IPS-18c (cell line): ENCODE results near the gene ZNF680.
"Not testable (repeated sequence)": the region's sequence is repeated elsewhere in the genome, so short reads cannot be mapped to it uniquely, and the experiment has no call there.

ENCODE experiments used
- H3K4me3 ChIP-seq: 2 replicates; pipeline ENCODE4 v1.7.0; 2013; ENCODE audit warnings: low read depth, mild to moderate bottlenecking, low read length, moderate library complexity; ENCODE audit not compliant: insufficient read depth
- H3K9me3 ChIP-seq: one replicate; pipeline ENCODE4 v1.6.1; 2013; ENCODE audit warnings: mild to moderate bottlenecking, low read length, moderate library complexity; ENCODE audit not compliant: control insufficient read depth, insufficient read depth

ZNF680 gene

DNA sequence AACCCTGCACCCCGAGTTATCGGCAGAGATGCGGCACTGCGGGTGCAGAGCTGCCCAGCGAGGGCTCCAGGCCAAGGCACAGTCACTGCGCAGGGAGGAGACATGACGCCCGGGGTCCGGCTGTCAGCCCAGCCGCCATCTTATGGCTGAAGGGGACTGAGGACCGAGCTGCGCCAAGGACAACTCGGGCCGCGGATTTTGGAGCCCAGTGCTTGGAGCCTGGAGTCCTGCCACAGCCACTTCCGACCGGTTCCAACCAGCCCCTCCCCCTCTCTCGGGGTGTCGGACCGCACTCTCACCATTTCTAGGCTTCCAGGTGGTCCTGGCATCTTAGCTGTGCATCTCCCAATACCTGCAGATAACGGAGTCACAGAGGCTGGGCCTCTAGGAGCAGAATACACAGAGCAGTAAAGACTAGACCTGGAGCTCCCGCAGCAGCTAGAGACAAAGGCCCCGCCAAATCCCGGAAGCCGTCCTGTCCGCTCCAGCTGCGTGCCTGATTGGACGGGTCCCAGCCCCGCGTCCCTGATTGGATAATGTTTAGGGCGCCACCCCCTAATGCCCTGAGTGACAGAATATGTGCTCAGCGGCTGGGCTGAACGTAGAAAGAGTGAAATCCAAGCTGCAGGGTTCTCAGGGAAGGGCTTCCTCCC is at the start of gene ZNF680:
Gene ZNF680 (minus strand): TSS at position 446 of the 653 bp plus-strand sequence. CDS start 117 bp downstream, at position 329.
- H3K9me3 ChIP-seq, result peaks cover 2% of the 10 kb centered on the region
- H3K4me3 ChIP-seq, result peak within 1 kb of the TSS; percentile 87

- peaks cover 38% of the 10 kb centered on the region for H3K9me3 ChIP-seq
- no peak overlapping the region for H3K4me3 ChIP-seq
These were observed 49.6 kb upstream of the ZNF680 start for GRCh38 chr7:64612452-64612851.

- H3K4me3 ChIP-seq, result peak overlapping the region; percentile 6; the same call in 1 of the 2 replicates
- H3K9me3 ChIP-seq, result peaks cover 39% of the 10 kb centered on the region
These were observed 48.8 kb upstream of the ZNF680 start for GRCh38 chr7:64611717-64612116.

DNA sequence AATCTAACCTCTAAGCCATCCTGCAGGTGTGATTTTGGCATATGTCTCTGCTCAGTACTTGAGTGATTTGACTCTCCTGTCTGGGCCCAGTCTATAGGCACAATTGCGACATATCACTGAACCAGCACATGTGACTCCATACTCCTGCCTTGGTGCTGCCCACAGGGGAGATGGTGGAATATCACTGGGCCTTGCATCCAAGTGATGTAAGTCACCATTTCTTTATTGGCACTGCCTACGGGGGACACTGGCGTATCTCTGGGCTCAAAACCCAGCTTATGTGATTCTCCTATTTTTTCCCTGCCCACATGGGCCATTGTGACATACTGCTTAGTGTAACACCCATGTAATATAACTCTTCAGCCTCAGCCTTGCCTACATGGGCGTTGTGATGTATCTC is 48.1 kb upstream of the ZNF680 start:
- Histone ChIP-seq H3K4me3 (0 out of 2 replicates have a peak overlapping the region, but pooled peaks have one; percentile 6), H3K9me3 (peaks cover 39% of the 10 kb centered on the region)

GRCh38 chr7:64608116-64608910 is 45.4 kb upstream of the ZNF680 start:
- Histone ChIP-seq H3K4me3 (no peak overlapping the region), H3K9me3 (peaks cover 34% of the 10 kb centered on the region)

- peaks cover 36% of the 10 kb centered on the region for H3K9me3 ChIP-seq
These were observed 43.5 kb upstream of the ZNF680 start for GRCh38 chr7:64606385-64606784.

GRCh38 chr7:64603271-64603670 is 40.4 kb upstream of the ZNF680 start:
- Histone ChIP-seq H3K9me3 (peaks cover 32% of the 10 kb centered on the region), H3K4me3 (no peak overlapping the region)

More at GRCh38 chr7:64606385-64606784, 43.5 kb upstream of the ZNF680 start:
- H3K4me3 ChIP-seq, result no peak overlapping the region

GRCh38 chr7:64602518-64602917 is 39.6 kb upstream of the ZNF680 start:
- no peak overlapping the region for H3K4me3 ChIP-seq
- H3K9me3 ChIP-seq, result peaks cover 28% of the 10 kb centered on the region

- Histone ChIP-seq H3K9me3 (peaks cover 26% of the 10 kb centered on the region), H3K4me3 (no peak overlapping the region)
These were observed 39.2 kb upstream of the ZNF680 start for GRCh38 chr7:64602086-64602485.

DNA sequence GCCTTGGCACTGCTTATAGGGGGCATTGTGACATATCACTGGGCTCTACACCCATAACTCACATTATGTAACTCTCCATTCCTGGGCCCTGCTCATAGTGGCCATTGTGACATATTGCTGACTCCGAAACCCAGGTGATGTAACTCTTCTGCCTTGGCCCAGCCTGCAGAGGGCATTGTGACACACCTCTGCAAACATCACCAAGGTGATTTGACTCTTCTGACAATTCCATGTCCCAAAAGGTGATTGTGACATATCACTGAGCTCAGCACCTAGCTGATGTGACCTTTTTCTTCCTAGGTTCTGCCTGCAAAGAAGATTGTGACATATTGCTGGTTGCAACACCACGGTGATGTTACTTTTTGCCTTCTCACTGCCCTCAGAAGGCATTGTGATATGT is 36.5 kb upstream of the ZNF680 start:
- H3K4me3 ChIP-seq, result no peak overlapping the region
- peaks cover 28% of the 10 kb centered on the region for H3K9me3 ChIP-seq

- peaks cover 17% of the 10 kb centered on the region for H3K9me3 ChIP-seq
These were observed 28.1 kb upstream of the ZNF680 start for GRCh38 chr7:64590971-64591370.

DNA sequence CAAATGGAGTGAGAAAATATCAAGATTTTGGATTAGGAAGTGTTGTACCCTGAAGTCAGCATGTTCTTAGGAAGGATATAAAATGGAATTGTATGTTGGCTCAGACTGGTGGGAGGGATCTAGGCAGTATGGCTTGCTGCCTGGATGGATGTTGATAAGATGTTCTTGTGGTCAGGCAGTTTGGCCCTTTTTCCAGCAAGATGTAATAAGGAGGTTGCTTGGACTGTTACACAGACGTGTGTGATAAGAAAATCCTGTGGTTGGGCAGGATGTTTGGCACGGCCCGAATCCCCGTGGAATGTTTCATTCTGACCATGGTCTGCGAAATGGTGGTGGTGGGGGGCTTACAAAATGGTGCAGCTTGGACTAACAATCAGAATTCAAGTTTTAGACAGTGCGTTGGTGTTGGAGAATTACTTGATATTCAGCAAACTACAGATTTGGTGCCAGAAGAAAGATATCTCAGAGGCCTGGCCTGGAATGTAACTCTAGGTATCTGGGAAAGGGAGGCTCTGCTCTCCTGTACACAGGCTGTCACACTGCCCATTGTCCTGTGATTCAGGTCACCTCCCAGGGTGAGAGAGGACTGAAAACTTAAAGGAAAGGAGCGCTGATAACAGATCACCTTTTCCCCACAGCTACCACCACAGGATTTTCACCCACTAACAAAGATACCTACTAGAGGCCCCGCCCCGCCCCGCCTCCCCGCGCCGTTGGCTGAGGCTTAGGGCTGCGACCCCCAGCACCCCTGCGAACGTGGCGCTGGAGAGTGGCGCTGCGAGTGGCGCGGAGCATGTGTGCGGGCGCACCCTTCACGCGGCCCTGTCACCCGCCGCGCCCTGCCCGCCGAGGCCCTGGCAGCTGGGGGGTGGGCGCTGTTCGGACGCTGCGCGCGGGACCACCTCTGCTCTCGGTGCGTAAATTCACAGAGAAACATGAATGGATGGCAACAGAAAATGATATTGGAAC is 19.3 kb upstream of the ZNF680 start:
- no peak overlapping the region; the same call in 1 of the 2 replicates for H3K4me3 ChIP-seq
- peaks cover 11% of the 10 kb centered on the region for H3K9me3 ChIP-seq

More at GRCh38 chr7:64590971-64591370, 28.1 kb upstream of the ZNF680 start:
- no peak overlapping the region for H3K4me3 ChIP-seq

- peaks cover 9% of the 10 kb centered on the region for H3K9me3 ChIP-seq
- H3K4me3 ChIP-seq, result no peak overlapping the region
These were observed 18.5 kb upstream of the ZNF680 start for GRCh38 chr7:64581391-64581790.

DNA sequence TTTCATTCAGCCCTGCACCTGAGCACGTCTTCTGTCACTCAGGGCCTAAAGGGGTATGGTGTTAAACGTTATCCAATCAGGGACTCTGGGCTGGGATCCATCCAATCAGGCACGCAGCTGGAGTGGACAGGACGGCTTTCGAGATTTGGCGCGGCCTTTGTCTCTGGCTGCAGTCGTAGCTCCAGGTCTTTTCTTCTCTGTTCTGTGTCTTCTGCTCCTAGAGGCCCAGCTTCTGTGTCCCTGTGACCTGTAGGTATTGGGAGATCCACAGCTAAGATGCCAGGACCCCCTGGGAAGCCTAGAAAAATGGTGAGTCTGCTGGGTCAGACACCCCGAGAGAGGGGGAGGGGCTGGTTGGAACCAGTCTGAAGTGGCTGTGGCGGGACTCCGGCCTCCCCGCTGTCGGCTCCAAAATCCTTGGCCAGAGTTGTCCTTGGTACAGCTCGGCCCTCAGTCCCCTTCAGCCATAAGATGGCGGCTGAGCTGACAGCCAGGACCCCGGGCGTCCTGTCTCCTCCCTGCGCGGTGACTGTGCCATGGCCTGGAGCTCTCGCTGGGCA is 11.7 kb upstream of the ZNF680 start:
- Histone ChIP-seq H3K4me3 (no peak overlapping the region), H3K9me3 (peaks cover 9% of the 10 kb centered on the region)

DNA sequence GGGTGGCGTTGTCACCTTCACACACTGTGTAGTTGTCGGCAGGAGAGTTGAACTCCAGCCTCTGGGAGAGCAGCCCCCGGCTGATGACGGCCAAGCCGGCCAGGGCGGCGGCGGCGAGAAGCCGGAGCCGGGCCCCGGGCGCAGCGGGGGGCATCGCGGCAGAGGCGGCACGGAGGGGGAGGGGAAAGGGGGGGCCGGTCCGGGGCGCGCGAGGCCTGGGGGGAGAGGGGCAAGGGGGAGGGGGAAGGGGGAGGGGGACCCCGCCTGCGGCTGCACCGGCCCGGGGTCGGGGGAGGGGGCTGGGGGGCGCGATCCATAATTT is 7.4 kb upstream of the ZNF680 start:
- H3K9me3 ChIP-seq, H3K4me3 ChIP-seq: not testable (repeated sequence)

DNA sequence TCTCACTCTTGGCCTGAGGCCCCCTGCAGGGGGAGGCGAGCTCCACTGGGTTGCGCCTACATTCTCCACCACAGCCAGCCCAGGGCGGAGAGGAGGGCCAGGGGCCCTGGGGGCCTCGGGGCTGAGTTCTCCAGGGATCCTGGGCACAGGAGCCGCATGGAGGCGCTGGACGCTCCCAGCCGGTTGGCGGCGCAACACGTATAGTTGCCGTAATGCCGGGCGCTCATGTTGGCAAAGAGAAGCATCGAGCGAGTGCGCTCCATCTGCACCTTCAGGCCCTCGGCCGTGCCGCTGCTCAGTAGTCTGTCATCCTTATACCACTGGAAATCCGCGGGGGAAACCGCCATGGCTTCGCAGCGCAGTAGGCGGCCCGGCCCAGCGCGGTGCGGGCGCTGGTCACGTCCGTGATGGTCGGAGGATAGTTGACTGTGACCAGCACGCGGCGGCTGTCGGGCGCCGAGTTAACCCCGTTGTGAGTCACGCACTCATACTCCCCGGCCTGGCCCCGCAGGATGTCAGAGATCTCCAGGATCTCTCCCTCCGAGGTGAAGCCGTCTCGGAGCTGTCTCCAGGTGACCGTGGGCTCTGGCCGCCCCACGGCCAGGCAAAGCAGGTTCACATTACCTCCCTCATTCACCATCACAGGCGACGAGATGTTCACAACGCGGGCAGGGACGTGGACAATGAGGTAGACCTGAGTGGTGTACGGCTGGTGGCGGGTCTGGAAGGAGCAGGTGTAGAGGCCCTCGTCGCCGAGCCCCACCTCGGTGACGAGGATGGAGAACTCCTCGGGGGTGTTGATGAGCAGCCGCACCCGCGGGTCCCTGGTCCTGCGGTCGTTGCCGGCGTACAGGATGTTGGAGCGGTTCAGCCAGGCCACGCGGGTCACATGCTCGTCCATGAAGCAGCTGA is 6.8 kb upstream of the ZNF680 start:
- not testable (repeated sequence) for H3K9me3 ChIP-seq, H3K4me3 ChIP-seq
